Measurements from ENCODE around the gene RABEPK. TPM values are rescaled to one million over a fixed set of nuclear protein-coding genes. Genes with fewer than 3 reads are reported as not detected.
A peak's percentile ranks its signal among the peaks of the same experiment; 100 is the strongest.

RABEPK gene
- total RNA-seq, 1 experiment from 2014 or later = 39.9 TPM

- in situ Hi-C loops (cut with HindIII; ENCODE audit: low pct_unique_long_range_greater_than_20kb, low sequenced_read_pairs) = no loop called here
- DNase-seq (ENCODE audit: low read depth) = no peak
These were observed 68.7 kb downstream of the RABEPK start for GRCh38 chr9:125269014-125269397.

DNA sequence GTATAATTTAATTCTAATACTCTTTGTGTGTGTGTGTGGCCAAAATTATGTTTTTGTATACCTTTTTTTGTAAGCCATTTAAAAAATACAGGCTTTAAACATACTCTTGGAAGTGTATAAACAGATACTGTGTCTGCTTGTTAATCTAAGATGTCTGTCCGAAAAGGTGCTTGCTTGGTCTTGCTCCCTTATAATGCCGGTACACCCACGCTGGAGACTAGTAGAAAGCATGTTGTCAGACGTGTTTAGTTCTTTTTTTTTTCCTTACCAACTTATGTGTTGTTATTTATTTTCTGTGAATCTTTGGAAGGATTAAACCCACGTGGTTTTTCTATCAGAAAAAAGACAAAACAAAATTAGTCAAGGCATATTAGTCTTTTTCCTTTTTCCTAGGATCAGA, 70.7 kb downstream of the RABEPK start:
- DNase-seq (ENCODE audit: low read depth) = no peak
- in situ Hi-C loops (cut with HindIII; ENCODE audit: low pct_unique_long_range_greater_than_20kb, low sequenced_read_pairs) = no loop called here

DNA sequence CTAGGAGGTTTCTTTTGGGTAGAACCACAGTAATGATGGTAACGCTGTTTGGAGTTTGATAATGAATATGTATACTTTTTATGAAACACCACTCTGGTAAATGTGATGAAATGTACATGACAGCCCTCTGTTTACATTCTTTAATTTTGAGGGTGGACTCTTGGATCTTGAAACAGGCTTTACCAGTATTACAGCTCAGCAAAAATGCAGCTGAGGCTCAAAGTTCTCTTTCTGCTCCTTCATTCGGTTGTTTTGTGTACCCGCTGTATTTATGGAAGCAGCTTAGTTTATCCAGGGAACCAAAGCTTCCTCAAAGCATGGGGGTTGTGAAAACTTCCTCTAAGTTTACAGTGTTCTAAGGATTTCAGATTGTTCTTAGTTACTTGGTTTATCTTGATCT, 72.4 kb downstream of the RABEPK start:
- no peak for DNase-seq (ENCODE audit: low read depth)
- in situ Hi-C loops (cut with HindIII; ENCODE audit: low pct_unique_long_range_greater_than_20kb, low sequenced_read_pairs) = no loop called here

- no peak for DNase-seq (ENCODE audit: low read depth)
- in situ Hi-C loops (cut with HindIII; ENCODE audit: low pct_unique_long_range_greater_than_20kb, low sequenced_read_pairs) = no loop called here
These were observed 76.4 kb downstream of the RABEPK start for GRCh38 chr9:125276771-125277170.

GRCh38 chr9:125277411-125277810, 77.1 kb downstream of the RABEPK start:
- in situ Hi-C loops (cut with HindIII; ENCODE audit: low pct_unique_long_range_greater_than_20kb, low sequenced_read_pairs) = no loop called here
- peak; percentile 28 for DNase-seq (ENCODE audit: low read depth)

DNA sequence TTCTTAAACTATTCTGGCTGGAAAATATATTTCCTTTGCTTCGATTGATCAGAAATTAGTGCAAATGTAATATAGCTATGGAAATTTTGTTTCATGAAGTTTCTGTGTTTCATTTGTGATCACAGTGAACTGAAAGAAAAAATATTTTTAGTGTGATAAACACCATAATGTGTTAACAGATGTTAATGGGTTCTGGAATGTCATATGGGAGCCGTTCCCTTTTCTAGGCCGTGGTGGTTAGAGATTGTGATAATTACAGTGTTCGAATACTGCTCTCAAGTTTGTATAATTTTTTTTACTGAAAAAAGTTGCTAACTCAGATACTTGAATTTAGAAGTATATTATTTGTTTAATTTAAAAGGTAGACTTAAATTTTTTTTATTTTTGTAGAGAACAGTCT, 80.6 kb downstream of the RABEPK start:
- no peak for DNase-seq (ENCODE audit: low read depth)
- in situ Hi-C loops (cut with HindIII; ENCODE audit: low pct_unique_long_range_greater_than_20kb, low sequenced_read_pairs) = no loop called here

Other genes starting within 250 kb of the RABEPK start
- 0.35 and 0.41 TPM in 2 replicates for gene SCAI, start 57.0 kb upstream of the RABEPK start, total RNA-seq (2014; rRNA removed; shearing (Covaris generic); ENCODE audit: low replicate concordance)
- gene PPP6C, start 10.7 kb upstream of the RABEPK start, total RNA-seq (2014; rRNA removed; shearing (Covaris generic); ENCODE audit: low replicate concordance) = 29.2 and 50.3 TPM in 2 replicates
- gene HSPA5, start 40.8 kb downstream of the RABEPK start, total RNA-seq (2014; rRNA removed; shearing (Covaris generic); ENCODE audit: low replicate concordance) = 59.3 and 66.5 TPM in 2 replicates
- gene GAPVD1, start 61.3 kb downstream of the RABEPK start, total RNA-seq (2014; rRNA removed; shearing (Covaris generic); ENCODE audit: low replicate concordance) = 11.2 and 32.6 TPM in 2 replicates

Measured in Caki2 (cell line).